Body of pancreas (tissue), 4 donors: ENCODE results near the gene PP2D1.

ENCODE experiments used
- POLR2A ChIP-seq, 3 donors: fragments of 450-650 bp; IDR thresholded peaks; one replicate each; pipeline ENCODE4 v1.6.1; 2016; ENCODE audit warnings: antibody characterized with exemption in 3 of 3, mild to moderate bottlenecking in 2 of 3
- TF ChIP-seq, protein P1 (sequence below), 7 experiments: fragments of 450-650 bp in 4 of 7; fragments of 200-600 bp in 3 of 7; sonication (generic) in 3 of 7; IDR thresholded peaks; one replicate each; pipeline ENCODE4 v1.5.1; 2016 to 2019; ENCODE audit warnings: antibody characterized with exemption in 7 of 7

DNA sequence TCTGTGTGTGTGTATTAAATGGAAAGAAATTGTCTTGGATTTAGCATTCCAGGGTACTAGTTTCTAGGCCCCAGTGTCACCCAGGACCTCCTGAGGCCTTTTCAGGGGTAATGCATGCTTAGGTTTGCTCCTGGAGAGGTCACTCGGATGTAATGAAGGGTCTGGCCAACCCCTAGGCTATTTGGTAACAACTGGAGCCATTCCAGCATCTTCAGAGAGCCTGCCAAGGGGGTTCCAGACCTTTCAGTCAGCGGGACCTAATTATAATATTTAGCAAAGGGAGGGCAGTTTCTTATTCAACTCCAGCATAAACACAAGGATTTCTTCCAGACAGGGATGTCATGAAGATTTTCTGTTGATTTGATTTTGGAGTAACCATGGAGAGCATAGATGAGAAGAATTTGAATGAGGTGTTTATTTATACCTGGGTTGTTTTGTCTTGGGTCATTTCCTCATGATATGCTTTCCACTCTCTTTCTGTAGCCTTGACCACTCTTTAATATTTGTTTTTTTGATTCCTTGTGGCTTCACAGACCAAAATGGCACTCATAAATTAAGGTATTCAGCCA, 45.6 kb upstream of the PP2D1 start:
- TF ChIP-seq, protein P1, sequence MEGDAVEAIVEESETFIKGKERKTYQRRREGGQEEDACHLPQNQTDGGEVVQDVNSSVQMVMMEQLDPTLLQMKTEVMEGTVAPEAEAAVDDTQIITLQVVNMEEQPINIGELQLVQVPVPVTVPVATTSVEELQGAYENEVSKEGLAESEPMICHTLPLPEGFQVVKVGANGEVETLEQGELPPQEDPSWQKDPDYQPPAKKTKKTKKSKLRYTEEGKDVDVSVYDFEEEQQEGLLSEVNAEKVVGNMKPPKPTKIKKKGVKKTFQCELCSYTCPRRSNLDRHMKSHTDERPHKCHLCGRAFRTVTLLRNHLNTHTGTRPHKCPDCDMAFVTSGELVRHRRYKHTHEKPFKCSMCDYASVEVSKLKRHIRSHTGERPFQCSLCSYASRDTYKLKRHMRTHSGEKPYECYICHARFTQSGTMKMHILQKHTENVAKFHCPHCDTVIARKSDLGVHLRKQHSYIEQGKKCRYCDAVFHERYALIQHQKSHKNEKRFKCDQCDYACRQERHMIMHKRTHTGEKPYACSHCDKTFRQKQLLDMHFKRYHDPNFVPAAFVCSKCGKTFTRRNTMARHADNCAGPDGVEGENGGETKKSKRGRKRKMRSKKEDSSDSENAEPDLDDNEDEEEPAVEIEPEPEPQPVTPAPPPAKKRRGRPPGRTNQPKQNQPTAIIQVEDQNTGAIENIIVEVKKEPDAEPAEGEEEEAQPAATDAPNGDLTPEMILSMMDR (IDR thresholded peaks at IDR 0.05) = no peak
- TF ChIP-seq POLR2A (IDR thresholded peaks at IDR 0.05) = no peak
